Gastroesophageal sphincter (tissue), 3 donors: ENCODE measurements around the gene CDH22.

Source experiments
- EP300 ChIP-seq: sonication (generic); formaldehyde crosslinking; IDR thresholded peaks from one replicate; pipeline ENCODE4 v1.6.1; 2017; ENCODE audit warnings: antibody characterized with exemption, mild to moderate bottlenecking
- TF ChIP-seq, protein P1 (sequence below), 4 experiments: fragments of 200-600 bp in 2 of 4; fragments of 450-650 bp in 2 of 4; sonication (generic) in 1 of 4; IDR thresholded peaks; one replicate each; pipeline ENCODE4 v1.5.1; 2017 to 2019; ENCODE audit warnings: antibody characterized with exemption in 4 of 4, mild to moderate bottlenecking in 2 of 4, moderate library complexity in 2 of 4

DNA sequence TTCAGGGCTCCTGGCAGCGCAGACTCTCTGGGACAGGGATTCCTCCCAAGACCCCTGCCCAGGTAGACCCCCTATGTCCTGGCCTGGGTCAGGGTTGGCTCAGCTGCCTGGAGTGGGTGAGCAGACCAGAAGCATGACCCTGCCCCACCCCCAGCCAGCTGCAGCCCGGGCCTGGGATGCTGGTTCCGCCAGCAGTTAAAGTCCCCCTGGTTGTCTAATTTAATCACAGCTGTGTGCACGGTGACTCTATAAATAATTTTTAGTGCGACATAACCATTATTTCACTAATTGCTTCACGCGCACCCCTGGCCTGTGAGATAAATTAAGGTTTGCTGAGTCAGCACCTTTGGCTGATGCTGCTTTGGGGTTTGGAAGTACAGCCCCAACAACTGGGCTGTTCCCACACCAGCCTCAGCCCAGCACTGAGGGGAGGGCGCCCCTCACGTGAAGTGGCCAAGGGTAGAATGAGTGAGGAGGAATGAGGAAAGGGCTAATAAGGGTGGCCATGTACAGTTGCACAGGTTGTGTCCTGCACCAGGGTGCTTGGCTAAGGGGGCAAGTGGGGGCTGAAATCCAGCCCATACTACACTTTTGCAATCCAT, 26.1 kb upstream of the CDH22 start:
- TF ChIP-seq, protein P1, sequence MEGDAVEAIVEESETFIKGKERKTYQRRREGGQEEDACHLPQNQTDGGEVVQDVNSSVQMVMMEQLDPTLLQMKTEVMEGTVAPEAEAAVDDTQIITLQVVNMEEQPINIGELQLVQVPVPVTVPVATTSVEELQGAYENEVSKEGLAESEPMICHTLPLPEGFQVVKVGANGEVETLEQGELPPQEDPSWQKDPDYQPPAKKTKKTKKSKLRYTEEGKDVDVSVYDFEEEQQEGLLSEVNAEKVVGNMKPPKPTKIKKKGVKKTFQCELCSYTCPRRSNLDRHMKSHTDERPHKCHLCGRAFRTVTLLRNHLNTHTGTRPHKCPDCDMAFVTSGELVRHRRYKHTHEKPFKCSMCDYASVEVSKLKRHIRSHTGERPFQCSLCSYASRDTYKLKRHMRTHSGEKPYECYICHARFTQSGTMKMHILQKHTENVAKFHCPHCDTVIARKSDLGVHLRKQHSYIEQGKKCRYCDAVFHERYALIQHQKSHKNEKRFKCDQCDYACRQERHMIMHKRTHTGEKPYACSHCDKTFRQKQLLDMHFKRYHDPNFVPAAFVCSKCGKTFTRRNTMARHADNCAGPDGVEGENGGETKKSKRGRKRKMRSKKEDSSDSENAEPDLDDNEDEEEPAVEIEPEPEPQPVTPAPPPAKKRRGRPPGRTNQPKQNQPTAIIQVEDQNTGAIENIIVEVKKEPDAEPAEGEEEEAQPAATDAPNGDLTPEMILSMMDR (IDR thresholded peaks at IDR 0.05), result no peak
- no peak for TF ChIP-seq EP300
